ENCODE data around the gene MAL. TPM values are rescaled to one million over a fixed set of nuclear protein-coding genes. Genes with fewer than 3 reads are reported as not detected.

MAL gene
- total and polyA plus RNA-seq, 2 of the 4 experiments (the other 2 are of a cell fraction), result not detected

GRCh38 chr2:95061119-95061512 lies 35.6 kb downstream of the MAL start:
- CTCF ChIA-PET, result no interaction called here

More at GRCh38 chr2:95061119-95061512, 35.6 kb downstream of the MAL start:
- Histone ChIP-seq H3K23ac (ENCODE audit: low read depth, low read length) (no peak overlapping the region), H3K4me3 (ENCODE audit: insufficient read depth, low read depth, low read length) (no peak overlapping the region), H3K56ac (ENCODE audit: extremely low read depth, insufficient read depth, low read length) (no peak overlapping the region), H3K36me3 (ENCODE audit: control insufficient read depth, insufficient read depth, low read length) (no peaks in the 10 kb centered on the region), H3K79me1 (ENCODE audit: low read depth in 1 of 2, low read length in 2 of 2) (no peaks in the 10 kb centered on the region), H3K9ac (ENCODE audit: low read depth, low read length) (no peak overlapping the region), H2BK5ac (ENCODE audit: low read depth, low read length, poor library complexity, severe bottlenecking) (no peak overlapping the region), H2BK15ac (ENCODE audit: low read depth, low read length) (no peak overlapping the region), H3K9me3 (ENCODE audit: control insufficient read depth, insufficient read depth, low read length) (no peaks in the 10 kb centered on the region), H2AFZ (replicated peaks; ENCODE audit: low read length, poor library complexity) (no peak overlapping the region), H2BK120ac (ENCODE audit: low read depth, low read length) (no peak overlapping the region), H3K18ac (ENCODE audit: low read depth, low read length) (no peak overlapping the region), H3K27ac (ENCODE audit: insufficient read depth, low read length) (no peak overlapping the region), H3K9me1 (ENCODE audit: insufficient read depth, low read length) (no peaks in the 10 kb centered on the region), H4K8ac (ENCODE audit: low read depth in 2 of 2, low read length in 2 of 2) (no peak overlapping the region), H4K20me1 (ENCODE audit: insufficient read depth, low read length) (no peaks in the 10 kb centered on the region), H3K4me2 (ENCODE audit: low read depth, low read length) (no peak overlapping the region), H3K4me1 (ENCODE audit: control insufficient read depth, insufficient read depth, low read length) (peaks cover 6% of the 10 kb centered on the region; the same call in 1 of the 2 replicates), H4K5ac (ENCODE audit: low read depth, low read length) (no peak overlapping the region), H2AK9ac (replicated peaks; ENCODE audit: low read depth, low read length, poor library complexity) (no peak overlapping the region), H3K14ac (replicated peaks; ENCODE audit: low read depth, low read length) (no peak overlapping the region), H3K27me3 (ENCODE audit: control insufficient read depth, insufficient read depth, low read length) (peaks cover 31% of the 10 kb centered on the region), H2BK20ac (ENCODE audit: low read depth, low read length) (no peak overlapping the region), H2AK5ac (ENCODE audit: low read depth, low read length) (no peak overlapping the region), H3K4ac (ENCODE audit: low read depth, low read length) (no peak overlapping the region), H4K91ac (ENCODE audit: insufficient read depth, low read depth, low read length) (no peak overlapping the region)
- in situ Hi-C loops (cut with MboI; ENCODE audit: low sequenced_read_pairs), result no loop called here
- intact Hi-C loops (cut with micrococcal nuclease), result no loop called here
- no CpG with 5 or more reads among the region's 1 CpG for WGBS, 2 experiments (ENCODE audit: extremely low coverage in 2 of 2, insufficient read length in 1 of 2)
- TF ChIP-seq USF2 (IDR thresholded peaks at IDR 0.05; ENCODE audit: low read depth, low read length), result no peak
- no peak for TF ChIP-seq CTCF (conservative IDR thresholded peaks at IDR 0.05; ENCODE audit: low read depth, low read length)
- TF ChIP-seq CHD1 (IDR thresholded peaks at IDR 0.05; ENCODE audit: low read depth, low read length), result no peak
- TF ChIP-seq MXI1 (IDR thresholded peaks at IDR 0.05; ENCODE audit: borderline replicate concordance, low read depth, low read length), result no peak
- ATAC-seq (ENCODE audit: low read depth) (no peak), DNase-seq (no peak)
- POLR2A ChIA-PET (ENCODE audit: unreplicated experiment), result no interaction called here
- dilution Hi-C loops (cut with HindIII; ENCODE audit: low sequenced_read_pairs, unreplicated experiment), result no loop called here
- no TSS peak for BruUV-seq (replicated peaks)

All from IMR-90 (cell line).